GM21737 (cell line): ENCODE data around the gene SPATA19.

ENCODE experiments used
- ATAC-seq: cut with Tn5 transposase; IDR thresholded peaks from one replicate; pipeline ENCODE4 v1.9.1; 2021; ENCODE audit warnings: mild to moderate bottlenecking, moderate library complexity; ENCODE audit not compliant: unreplicated experiment

The SPATA19 gene

DNA sequence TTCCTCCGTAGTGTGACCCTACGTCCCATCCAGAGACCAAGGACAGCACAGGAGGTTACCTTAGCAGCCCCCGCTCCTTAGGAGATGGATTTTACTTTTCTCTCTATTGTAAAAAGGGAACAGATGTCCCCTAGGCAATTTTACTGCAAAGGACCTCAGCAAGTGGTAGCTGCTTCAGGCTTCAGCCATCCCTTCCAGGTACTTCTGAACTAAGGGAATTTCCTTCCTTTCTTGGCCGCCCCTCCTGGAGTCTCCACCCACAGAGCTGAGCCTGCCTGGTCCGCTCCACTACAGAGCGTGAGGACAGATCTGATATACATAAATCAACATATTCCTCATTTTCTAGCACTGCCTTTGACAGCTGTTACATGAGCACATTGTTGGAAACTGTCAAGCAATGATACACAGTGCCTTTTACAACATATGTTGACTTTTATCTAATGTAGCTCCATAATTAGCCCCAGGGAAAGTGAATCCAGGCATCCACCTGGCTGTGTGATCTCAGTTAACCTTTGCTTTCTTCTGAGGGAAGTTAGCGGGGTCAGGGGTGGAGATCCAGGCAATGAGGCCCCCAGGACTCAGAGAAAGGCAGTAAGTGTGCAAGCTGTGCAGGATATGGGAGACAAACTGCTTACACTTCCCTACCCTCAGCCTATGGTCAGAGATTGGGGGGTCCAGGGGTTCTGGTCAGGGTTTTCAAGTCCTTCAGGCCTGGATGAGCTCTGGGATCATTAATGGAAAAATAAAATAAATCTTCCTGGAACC lies 51.9 kb downstream of the SPATA19 start:
- no peak for ATAC-seq

DNA sequence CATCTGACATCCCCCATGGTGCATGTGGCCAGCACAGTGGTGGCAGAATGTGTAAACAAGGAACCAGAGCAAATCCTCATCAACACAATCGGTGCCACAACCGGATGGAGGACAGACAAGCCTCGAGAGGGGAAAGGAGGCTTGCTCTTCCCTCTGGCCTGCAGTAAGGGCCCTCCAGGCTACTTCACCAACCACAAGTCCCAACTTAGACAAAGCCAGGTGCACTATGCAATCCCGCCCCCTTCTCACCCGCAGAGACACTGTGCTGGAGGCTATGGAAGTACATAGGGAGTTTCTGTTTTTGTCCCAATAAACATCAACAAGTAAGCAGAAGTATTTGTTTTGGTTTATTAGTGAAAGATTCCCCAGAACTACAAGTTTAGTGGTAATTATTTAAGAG lies 54.3 kb downstream of the SPATA19 start:
- no peak for ATAC-seq
